Testis (tissue), 3 donors: ENCODE measurements around the gene RMND1. TPM values are rescaled to one million over a fixed set of nuclear protein-coding genes. Genes with fewer than 3 reads are reported as not detected.
"Not testable (repeated sequence)": the region's sequence is repeated elsewhere in the genome, so short reads cannot be mapped to it uniquely, and the experiment has no call there.

Source experiments
- DNase-seq: peaks from one replicate; pipeline ENCODE4 v3.0.0-alpha.2; 2019
- H3K27ac ChIP-seq, 2 donors: fragments of 200-600 bp; sonication (generic); one replicate each; pipeline ENCODE4 v1.5.1; 2019
- H3K27me3 ChIP-seq: fragments of 200-600 bp; sonication (generic); one replicate; pipeline ENCODE4 v1.5.1; 2019
- H3K36me3 ChIP-seq: fragments of 200-600 bp; sonication (generic); one replicate; pipeline ENCODE4 v1.5.1; 2017; ENCODE audit warnings: low read depth; ENCODE audit errors: missing control alignments
- H3K4me1 ChIP-seq: fragments of 200-600 bp; sonication (generic); one replicate; pipeline ENCODE4 v1.5.1; 2019
- H3K4me3 ChIP-seq, 2 donors: fragments of 200-600 bp; sonication (generic); one replicate each; pipeline ENCODE4 v1.5.1; 2017 to 2019
- H3K9me3 ChIP-seq: fragments of 200-600 bp; sonication (generic); one replicate; pipeline ENCODE4 v1.5.1; 2017
- CTCF ChIP-seq, 3 experiments: fragments of 450-650 bp in 2 of 3; fragments of 200-600 bp in 1 of 3; sonication (generic) in 1 of 3; IDR thresholded peaks; one replicate each; pipeline ENCODE4 v1.5.1; 2016 to 2019; ENCODE audit warnings: antibody characterized with exemption in 3 of 3, mild to moderate bottlenecking in 2 of 3, moderate library complexity in 1 of 3
- POLR2A ChIP-seq: fragments of 450-650 bp; IDR thresholded peaks from one replicate; pipeline ENCODE4 v1.6.1; 2017; ENCODE audit warnings: antibody characterized with exemption, mild to moderate bottlenecking, moderate library complexity
- WGBS, 2 donors: methylation state at CpG; one replicate each; pipeline ENCODE4 v1.1.5; 2018; 5-methylcytosine and 5-hydroxymethylcytosine counted together
- intact Hi-C: fragments of 100-400 bp; cut with DNase I; formaldehyde crosslinking; loops from one replicate; pipeline ENCODE4 v1.15.1; 2023; ENCODE audit warnings: low total_unique reads
- polyA plus RNA-seq: library from polyadenylated mRNA; stranded (reverse); fragments of 350-450 nt; fragmentation: Illumina TruSeq; extraction: RNeasy Lipid Tissue Mini Kit (QIAGEN cat#74804); gene quantifications from one replicate; pipeline ENCODE4 v1.2.3, GENCODE V29; 2014; ENCODE audit warnings: low read depth, low replicate concordance; ENCODE audit not compliant: insufficient read depth
- small RNA-seq, 2 donors: library from RNA; depleted of rRNA; stranded (forward); fragments of <200 nt; gene quantifications; one replicate each; pipeline ENCODE3, GENCODE V24; 2016
- total RNA-seq, 2 donors: library from RNA; depleted of rRNA; stranded (reverse); fragments of >200 nt; gene quantifications; one replicate each; pipeline ENCODE4 v1.2.3, GENCODE V29; 2016

The RMND1 gene
- total and polyA plus RNA-seq, 3 donors from 2014 or later, result 16.9 to 25.0 (median 23.8) TPM

GRCh38 chr6:151358475-151358874 lies 93.5 kb downstream of the RMND1 start:
- H3K36me3 ChIP-seq, result no peaks in the 10 kb centered on the region
- H3K9me3 ChIP-seq, result no peaks in the 10 kb centered on the region
- no peak overlapping the region for H3K4me3 ChIP-seq
- H3K27ac ChIP-seq, result no peak overlapping the region
- H3K4me1 ChIP-seq, result no peaks in the 10 kb centered on the region
- intact Hi-C loops, result no loop called here
- 90 to 92% methylated on average over 3 of the region's 3 CpGs for WGBS, 2 donors
- no peak for TF ChIP-seq POLR2A
- DNase-seq, result no peak
- no peaks in the 10 kb centered on the region for H3K27me3 ChIP-seq

GRCh38 chr6:151357758-151358436 lies 94.0 kb downstream of the RMND1 start:
- no peaks in the 10 kb centered on the region for H3K9me3 ChIP-seq
- no peak overlapping the region for H3K27ac ChIP-seq
- H3K27me3 ChIP-seq, result no peaks in the 10 kb centered on the region
- no peak overlapping the region for H3K4me3 ChIP-seq
- 82 to 87% methylated on average over 6 of the region's 6 CpGs for WGBS, 2 donors
- intact Hi-C loops, result no loop called here
- no peak for TF ChIP-seq CTCF (IDR thresholded peaks at IDR 0.05)
- no peak for TF ChIP-seq POLR2A
- DNase-seq, result no peak
- no peaks in the 10 kb centered on the region for H3K36me3 ChIP-seq
- H3K4me1 ChIP-seq, result no peaks in the 10 kb centered on the region

GRCh38 chr6:151356983-151357382 lies 94.9 kb downstream of the RMND1 start:
- H3K36me3 ChIP-seq, H3K9me3 ChIP-seq, H3K27me3 ChIP-seq, intact Hi-C loops, H3K4me1 ChIP-seq, H3K27ac ChIP-seq, H3K4me3 ChIP-seq, DNase-seq: not testable (repeated sequence)
- 78 to 86% methylated on average over 6 of the region's 6 CpGs for WGBS, 2 donors

Small RNA genes lying within 50 kb of the gene (small RNA-seq; reads per million reads assigned to genes)
- 0 reads per million in 2 donors for gene RF00019

Other genes with a start within 250 kb of the RMND1 start
- 100 to 1,000 TPM; 280 to 287 TPM for gene AKAP12, start 212.2 kb downstream of the RMND1 start, total RNA-seq
- gene AKAP12, start 212.2 kb downstream of the RMND1 start, polyA plus RNA-seq, result 244 TPM
- 10 to 100 TPM; 14.7 TPM for gene ZBTB2, start 60.6 kb downstream of the RMND1 start, total RNA-seq
- gene ZBTB2, start 60.6 kb downstream of the RMND1 start, polyA plus RNA-seq, result 13.0 TPM
- gene CCDC170, start 41.9 kb upstream of the RMND1 start, total RNA-seq, result 1 to 10 TPM; 3.1 to 3.3 TPM
- 9.5 TPM for gene CCDC170, start 41.9 kb upstream of the RMND1 start, polyA plus RNA-seq